CD4-positive, alpha-beta T cell treated with Interleukin-1 beta for 1 hour (primary cell): ENCODE measurements around the gene CNTD1.
A peak's percentile ranks its signal among the peaks of the same experiment; 100 is the strongest.
"Not testable (repeated sequence)": the region's sequence is repeated elsewhere in the genome, so short reads cannot be mapped to it uniquely, and the experiment has no call there.

Experiments used
- DNase-seq, 2 donors: peaks; one replicate each; pipeline ENCODE4 v3.0.0-alpha.2; 2020 to 2022

The CNTD1 gene, protein sequence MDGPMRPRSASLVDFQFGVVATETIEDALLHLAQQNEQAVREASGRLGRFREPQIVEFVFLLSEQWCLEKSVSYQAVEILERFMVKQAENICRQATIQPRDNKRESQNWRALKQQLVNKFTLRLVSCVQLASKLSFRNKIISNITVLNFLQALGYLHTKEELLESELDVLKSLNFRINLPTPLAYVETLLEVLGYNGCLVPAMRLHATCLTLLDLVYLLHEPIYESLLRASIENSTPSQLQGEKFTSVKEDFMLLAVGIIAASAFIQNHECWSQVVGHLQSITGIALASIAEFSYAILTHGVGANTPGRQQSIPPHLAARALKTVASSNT

DNA sequence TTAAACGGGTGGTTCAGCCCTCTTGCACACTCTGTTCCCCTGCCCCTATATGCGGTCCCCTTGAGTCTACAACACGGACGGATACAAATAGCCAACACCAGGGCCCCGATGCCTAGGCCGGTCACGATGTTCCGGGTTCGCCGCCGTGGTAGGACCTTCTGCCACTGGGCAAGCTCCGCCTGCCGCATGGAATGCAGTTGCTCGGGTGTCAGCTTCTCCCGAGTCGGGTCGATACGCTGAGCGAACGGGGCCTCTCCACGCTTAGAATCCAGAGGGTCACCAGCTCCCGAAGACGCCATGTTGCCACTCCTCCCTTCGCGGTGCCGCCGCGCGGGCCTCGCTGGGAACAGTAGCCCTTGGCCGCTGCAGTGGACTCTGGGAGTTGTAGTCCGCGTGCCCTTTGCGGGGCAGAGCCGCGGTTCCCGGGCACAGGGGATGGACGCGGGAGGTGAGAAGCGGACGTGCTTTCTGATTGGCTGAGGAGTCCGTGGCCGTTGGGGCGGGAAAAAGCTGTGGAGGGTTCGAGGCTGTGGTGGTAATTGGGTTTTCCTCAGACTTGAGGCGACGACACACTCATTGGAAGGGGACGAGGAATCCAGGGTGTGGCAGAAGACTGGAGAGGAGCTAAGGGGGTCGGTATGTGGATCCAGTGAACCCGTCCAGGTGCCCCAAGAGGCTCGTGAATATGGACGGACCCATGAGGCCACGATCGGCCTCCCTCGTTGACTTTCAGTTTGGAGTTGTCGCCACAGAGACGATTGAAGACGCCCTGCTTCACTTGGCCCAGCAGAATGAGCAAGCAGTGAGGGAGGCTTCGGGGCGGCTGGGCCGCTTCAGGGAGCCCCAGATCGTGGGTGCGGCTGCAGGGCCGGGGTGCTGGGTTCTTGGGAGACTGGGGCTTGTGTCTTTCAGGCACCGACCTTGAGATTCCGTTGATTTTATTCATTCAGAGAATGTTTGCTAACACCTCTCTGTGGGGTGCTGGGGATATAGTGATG, at the start of gene CNTD1, which contains the start of gene COA3:
TSS of gene CNTD1 (plus strand) at position 479 of the 998 bp plus-strand sequence. CDS start at position 686, 207 bp downstream.
TSS of gene COA3 (minus strand) at position 322 of the 998 bp plus-strand sequence. CDS start at position 299, 23 bp downstream.
- DNase-seq = peak; percentile 77 to 78

- DNase-seq = no peak
Measured at GRCh38 chr17:42748908-42749798, 49.5 kb upstream of the CNTD1 start.

- peak in 1 of 2 donors; percentile 5 for DNase-seq
Measured at GRCh38 chr17:42750739-42751344, 47.8 kb upstream of the CNTD1 start.

DNA sequence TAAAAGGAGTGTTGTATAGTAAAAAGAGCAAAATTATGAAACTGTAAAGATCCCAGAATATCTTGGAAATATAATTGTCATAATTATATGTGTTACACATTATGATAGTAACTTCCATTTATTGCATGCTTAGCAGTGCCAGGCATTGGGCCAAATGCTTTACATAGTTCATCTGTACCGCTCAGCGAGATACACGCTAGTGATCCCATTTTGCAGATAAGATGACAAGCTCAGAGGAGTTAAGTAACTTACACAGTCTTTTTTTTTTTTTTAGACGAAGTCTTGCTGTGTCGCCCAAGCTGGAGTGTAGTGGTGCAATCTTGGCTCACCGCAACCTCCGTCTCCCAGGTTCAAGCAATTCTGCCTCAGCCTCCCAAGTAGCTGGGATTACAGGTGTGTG, 47.0 kb upstream of the CNTD1 start:
- no peak for DNase-seq

DNA sequence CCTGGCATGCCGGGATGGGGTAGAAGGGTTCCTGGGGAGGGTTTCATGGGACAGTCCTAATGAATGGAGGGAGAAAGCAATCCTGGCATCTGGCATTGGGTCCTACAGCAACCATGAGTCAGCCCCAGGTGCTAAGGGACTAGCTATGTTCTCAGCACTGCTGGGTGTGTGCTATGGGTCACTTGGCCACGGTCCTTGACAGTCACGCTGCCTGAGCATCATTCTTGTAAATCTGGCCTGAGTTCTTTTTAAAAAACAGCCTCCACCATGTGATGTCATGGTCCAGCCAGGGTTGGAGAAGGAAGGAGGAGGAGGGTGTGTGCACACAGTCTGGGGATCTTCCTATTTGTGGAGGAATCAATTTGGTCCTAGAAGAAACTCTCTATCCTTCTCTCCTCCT, 43.9 kb upstream of the CNTD1 start:
- no peak for DNase-seq

DNA sequence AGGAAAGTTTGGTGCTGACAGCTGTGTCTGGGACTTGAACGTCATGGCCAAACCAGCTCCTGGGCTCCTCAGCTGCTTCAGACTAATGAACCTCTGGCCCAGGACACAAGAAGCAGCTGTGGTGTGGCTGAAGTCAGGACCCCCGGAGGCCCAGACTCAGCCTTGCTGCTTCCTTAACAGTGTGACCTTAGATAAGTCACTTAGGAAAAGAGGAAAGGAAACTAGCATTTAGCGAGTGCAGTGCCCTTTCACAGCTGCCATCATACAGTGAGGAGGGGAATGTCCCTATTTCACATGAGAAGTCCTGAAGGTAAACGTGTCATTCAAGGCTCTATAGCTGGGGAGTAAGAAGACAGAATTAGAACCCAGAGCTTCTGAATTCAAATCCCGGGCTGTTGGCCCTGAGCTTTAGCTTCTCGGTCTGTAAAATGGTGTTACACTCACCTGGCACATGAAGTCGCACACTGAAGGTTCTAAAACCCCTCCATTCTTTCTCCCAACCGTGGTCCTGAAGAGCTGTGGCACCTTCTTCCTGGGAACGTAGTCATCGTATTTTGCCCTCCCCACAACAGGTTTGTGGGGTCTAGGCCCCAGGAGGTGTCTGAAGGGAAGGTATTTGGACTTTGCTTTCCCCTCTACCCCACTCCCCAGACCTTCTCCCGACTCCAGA, 38.5 kb upstream of the CNTD1 start:
- peak in 1 of 2 donors; percentile 44 for DNase-seq

DNA sequence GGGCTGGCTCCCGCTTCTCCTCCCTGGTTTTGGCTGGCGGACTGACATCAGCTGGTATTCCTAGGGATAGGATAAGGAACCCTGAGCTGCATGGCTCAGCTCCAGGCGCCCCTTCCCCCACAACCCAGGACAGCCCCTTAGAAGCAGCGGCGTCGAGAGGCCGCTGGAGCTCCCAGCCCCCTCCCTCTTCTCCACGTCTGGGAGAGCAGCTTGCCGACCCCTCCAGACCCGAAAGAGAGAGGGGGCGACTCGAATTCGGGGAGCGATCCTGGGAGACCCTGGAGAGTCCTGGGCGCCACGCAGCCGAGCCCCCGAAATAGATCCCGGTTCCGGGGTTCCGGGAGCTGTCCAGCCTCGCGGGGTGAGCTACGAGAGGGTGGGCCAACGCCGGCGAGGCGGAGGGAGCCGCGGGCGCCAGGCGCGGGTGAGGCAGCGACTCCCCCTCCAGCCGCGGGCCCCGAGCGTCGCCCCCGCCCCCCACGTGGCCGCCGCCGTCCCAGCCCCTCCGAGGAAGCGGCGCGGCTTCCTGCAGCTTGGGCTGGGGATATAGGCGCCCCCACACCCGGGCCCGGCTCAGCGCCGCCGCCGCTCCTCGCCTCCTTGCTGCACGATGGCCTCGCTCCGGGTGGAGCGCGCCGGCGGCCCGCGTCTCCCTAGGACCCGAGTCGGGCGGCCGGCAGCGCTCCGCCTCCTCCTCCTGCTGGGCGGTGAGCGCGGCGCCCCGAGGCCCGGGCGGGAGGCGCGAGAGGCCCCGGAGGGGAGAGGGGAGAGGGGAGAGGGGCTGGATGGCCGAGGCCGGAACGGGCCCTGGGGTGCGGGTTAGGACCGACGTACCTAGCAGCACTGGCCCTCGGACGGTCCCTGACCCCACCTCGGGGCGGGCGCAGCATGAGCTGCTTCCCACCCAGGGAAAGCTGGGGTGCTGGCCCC, 37.7 kb upstream of the CNTD1 start, which contains the start of gene RAMP2:
TSS of gene RAMP2 (plus strand) at position 576 of the 930 bp plus-strand sequence. CDS start at position 611, 35 bp downstream.
- no peak for DNase-seq

- DNase-seq = no peak
Measured at GRCh38 chr17:42761638-42762037, 37.0 kb upstream of the CNTD1 start.

DNA sequence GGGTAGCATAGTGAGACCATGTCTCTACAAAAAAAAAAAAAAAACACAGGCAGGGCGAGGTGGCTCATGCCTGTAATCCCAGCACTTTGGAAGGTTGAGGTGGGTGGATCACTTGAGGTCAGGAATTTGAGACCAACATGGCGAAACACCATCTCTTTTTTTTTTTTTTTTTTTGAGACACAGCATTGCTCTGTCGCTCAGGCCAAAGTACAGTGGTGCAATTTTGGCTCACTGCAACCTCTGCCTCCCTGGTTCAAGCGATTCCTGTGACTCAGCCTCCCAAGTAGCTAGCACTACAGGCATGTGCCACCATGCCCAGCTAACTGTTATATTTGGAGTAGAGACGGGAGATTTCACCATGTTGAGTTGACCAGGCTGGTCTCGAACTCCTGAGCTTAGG, 32.5 kb upstream of the CNTD1 start:
- DNase-seq = no peak

- DNase-seq = no peak
Measured at GRCh38 chr17:42767512-42767911, 31.1 kb upstream of the CNTD1 start.

- not testable (repeated sequence) for DNase-seq
Measured at GRCh38 chr17:42768006-42768405, 30.7 kb upstream of the CNTD1 start.

GRCh38 chr17:42769964-42770363, 28.7 kb upstream of the CNTD1 start:
- DNase-seq = not testable (repeated sequence)

DNA sequence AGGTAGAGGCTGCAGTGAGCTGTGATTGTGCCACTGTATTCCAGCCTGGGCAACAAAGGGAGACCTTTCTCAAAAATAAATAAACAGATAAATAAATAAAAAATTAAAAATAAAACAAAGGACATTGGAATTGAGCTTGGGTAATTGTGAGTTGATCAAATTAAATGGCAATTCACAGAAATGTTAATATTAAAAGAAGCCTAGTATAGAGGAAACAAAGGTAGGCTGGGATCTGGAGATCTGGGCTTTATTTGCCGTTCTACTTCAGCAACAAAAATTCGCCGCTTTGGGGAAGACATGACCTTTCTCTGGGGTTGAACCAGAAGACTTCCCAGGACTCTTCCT, 25.7 kb upstream of the CNTD1 start:
- no peak for DNase-seq

GRCh38 chr17:42773290-42774035, 25.2 kb upstream of the CNTD1 start, which contains the start of gene VPS25:
Gene VPS25 (plus strand): TSS chr17:42773449. CDS start chr17:42773476, 27 bp downstream.
- DNase-seq = peak; percentile 77 to 85

DNA sequence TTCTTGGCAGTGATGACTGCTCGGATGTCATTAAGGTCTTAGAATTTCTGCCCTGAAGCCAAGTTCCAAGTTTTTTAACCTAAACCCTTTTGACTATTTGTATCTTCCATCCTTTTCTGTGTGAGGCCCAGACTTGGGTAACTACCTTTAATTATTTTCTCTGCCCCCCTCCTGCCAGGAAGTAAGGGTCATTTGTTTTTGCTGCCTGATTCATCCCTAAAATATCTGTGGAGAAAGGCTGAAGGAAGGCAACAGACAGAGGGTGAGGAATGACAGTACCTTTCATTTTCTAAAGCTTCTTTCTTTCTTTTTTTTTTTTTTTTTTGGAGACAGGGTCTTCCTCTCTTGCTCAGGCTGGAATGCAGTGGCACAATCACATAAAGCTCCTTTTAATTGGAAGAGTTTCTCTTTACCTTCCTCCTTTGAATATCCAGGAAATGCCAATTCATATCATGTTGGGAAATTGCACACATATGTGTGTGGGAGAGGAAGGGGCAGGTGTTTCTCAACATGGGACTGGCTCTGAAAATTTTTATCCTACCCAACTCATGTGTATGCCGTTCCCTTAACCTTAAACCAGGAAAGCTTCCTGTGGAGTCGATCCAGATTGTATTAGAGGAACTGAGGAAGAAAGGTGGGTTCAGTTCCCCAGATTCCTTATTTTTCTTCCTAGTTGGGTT, 24.5 kb upstream of the CNTD1 start:
- DNase-seq = no peak

DNA sequence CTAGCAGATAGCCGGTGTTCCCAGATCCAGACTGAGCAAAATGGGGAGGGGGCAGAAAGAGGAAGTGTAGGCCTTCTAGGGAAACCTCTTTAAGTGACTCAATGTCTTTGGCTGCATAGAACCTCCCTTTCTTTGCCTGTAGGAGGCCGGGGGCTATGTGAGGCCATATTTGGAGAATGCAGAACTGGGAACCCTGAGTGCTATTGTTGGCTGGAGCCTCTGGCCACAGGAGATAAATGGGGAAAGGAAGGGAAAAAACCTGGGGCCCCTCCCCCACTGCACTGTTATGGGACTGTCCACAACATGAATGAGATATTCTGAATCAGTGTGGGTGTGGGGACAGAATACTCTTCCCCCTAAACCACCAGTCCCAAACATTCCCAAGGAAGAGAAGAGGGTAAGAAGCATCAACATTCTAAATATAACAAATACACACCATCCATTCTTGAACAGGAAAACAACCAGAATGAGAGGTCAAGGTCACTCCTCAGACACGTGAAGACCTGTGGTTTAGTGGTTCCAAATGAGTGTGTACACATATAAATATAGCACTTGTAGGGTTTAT, 23.0 kb upstream of the CNTD1 start:
- DNase-seq = no peak

GRCh38 chr17:42778570-42778969, 20.1 kb upstream of the CNTD1 start:
- no peak for DNase-seq

GRCh38 chr17:42779304-42779935, 19.2 kb upstream of the CNTD1 start:
- DNase-seq = no peak
